MM.1S (cell line): ENCODE measurements around the gene GALNT7.

Source experiments
- DNase-seq: peaks from one replicate; pipeline ENCODE4 v3.0.0-alpha.2; 2015
- H2AFZ ChIP-seq: fragments of 300-600 bp; sonication (generic); 2 replicates; pipeline ENCODE4 v1.6.0; 2016; ENCODE audit warnings: antibody characterized with exemption, low read length
- H3F3A ChIP-seq: fragments of 300-600 bp; sonication (generic); 2 replicates; pipeline ENCODE4 v1.6.1; 2016; ENCODE audit warnings: mild to moderate bottlenecking, antibody characterized with exemption, low read length, moderate library complexity, mixed read lengths; ENCODE audit not compliant: insufficient read depth
- H3K27ac ChIP-seq: fragments of 300-600 bp; sonication (generic); 2 replicates; pipeline ENCODE4 v1.5.1; 2016; ENCODE audit warnings: mild to moderate bottlenecking, low read length
- H3K27me3 ChIP-seq: fragments of 300-600 bp; sonication (generic); replicated peaks from 2 replicates; pipeline ENCODE4 v1.6.0; 2016; ENCODE audit warnings: low read length; ENCODE audit not compliant: insufficient read depth
- H3K36me3 ChIP-seq: fragments of 300-600 bp; sonication (generic); replicated peaks from 2 replicates; pipeline ENCODE4 v1.6.1; 2016; ENCODE audit warnings: mild to moderate bottlenecking, low read length, mixed read lengths; ENCODE audit not compliant: insufficient read depth
- H3K4me1 ChIP-seq: fragments of 300-600 bp; sonication (generic); 2 replicates; pipeline ENCODE4 v1.6.1; 2016; ENCODE audit warnings: low read length, mixed read lengths
- H3K4me2 ChIP-seq: fragments of 300-600 bp; sonication (generic); 2 replicates; pipeline ENCODE4 v1.6.0; 2016; ENCODE audit warnings: low read depth, low read length
- H3K4me3 ChIP-seq: fragments of 300-600 bp; sonication (generic); 2 replicates; pipeline ENCODE4 v1.5.1; 2016; ENCODE audit warnings: low read length, mixed read lengths
- H3K79me2 ChIP-seq: fragments of 300-600 bp; sonication (generic); 2 replicates; pipeline ENCODE4 v1.6.1; 2016; ENCODE audit warnings: mixed run types, low read length, mixed read lengths
- H3K9ac ChIP-seq: fragments of 300-600 bp; sonication (generic); 2 replicates; pipeline ENCODE4 v1.6.1; 2016; ENCODE audit warnings: low read length, mixed read lengths
- H3K9me2 ChIP-seq: fragments of 300-600 bp; sonication (generic); replicated peaks from 2 replicates; pipeline ENCODE4 v1.6.1; 2016; ENCODE audit warnings: mild to moderate bottlenecking, low read length, mixed read lengths; ENCODE audit not compliant: insufficient read depth
- H3K9me3 ChIP-seq: fragments of 300-600 bp; sonication (generic); replicated peaks from 2 replicates; pipeline ENCODE4 v1.6.1; 2016; ENCODE audit warnings: mild to moderate bottlenecking, low read length, mixed read lengths; ENCODE audit not compliant: insufficient read depth
- H4K20me1 ChIP-seq: fragments of 300-600 bp; sonication (generic); 2 replicates; pipeline ENCODE4 v1.6.1; 2016; ENCODE audit warnings: mild to moderate bottlenecking, low read length, moderate library complexity, mixed read lengths; ENCODE audit not compliant: insufficient read depth
- EZH2 ChIP-seq: fragments of 300-600 bp; sonication (generic); optimal IDR thresholded peaks from 2 replicates; pipeline ENCODE3; 2017; ENCODE audit warnings: low read depth, mild to moderate bottlenecking, antibody characterized with exemption, low read length, mixed read lengths
- EZH2phosphoT487 ChIP-seq: fragments of 300-600 bp; sonication (generic); IDR thresholded peaks from 2 replicates; pipeline ENCODE4 v1.6.1; 2018; ENCODE audit warnings: antibody characterized with exemption, low read length
- TF ChIP-seq, protein P1 (sequence below): fragments of 300-600 bp; sonication (generic); IDR thresholded peaks from 2 replicates; pipeline ENCODE4 v1.5.1; 2016; ENCODE audit warnings: antibody characterized with exemption, low read length, mixed read lengths

Gene GALNT7

DNA sequence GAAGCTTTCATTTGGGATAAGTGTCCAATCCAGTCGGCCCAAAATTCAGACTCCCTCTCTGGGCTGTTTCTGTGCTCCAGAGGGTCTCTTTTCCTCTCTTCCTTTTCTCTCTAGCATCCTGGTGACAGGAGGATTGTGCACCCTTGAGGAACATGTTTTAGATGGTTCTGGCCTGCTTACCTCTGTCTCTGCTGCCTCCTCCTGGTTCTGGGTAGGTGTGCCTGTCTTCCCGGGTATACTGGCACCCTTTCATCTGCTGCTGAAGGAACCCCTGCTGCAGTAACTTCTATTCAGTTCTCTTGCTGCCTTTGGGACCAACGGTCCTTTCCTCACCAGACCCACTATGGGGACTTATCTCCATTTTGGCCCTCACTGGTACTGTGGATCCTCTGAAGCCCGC, 112.4 kb downstream of the GALNT7 start:
- Histone ChIP-seq H2AFZ (no peak overlapping the region), H3K27ac (no peak overlapping the region), H3K9ac (no peak overlapping the region), H3K36me3 (no peaks in the 10 kb centered on the region), H3K4me2 (no peak overlapping the region), H3K4me1 (no peaks in the 10 kb centered on the region), H3F3A (no peaks in the 10 kb centered on the region), H3K79me2 (no peaks in the 10 kb centered on the region), H3K4me3 (no peak overlapping the region), H3K27me3 (no peaks in the 10 kb centered on the region), H4K20me1 (no peaks in the 10 kb centered on the region), H3K9me2 (no peaks in the 10 kb centered on the region), H3K9me3 (no peaks in the 10 kb centered on the region)
- no peak for DNase-seq
- TF ChIP-seq, protein P1, sequence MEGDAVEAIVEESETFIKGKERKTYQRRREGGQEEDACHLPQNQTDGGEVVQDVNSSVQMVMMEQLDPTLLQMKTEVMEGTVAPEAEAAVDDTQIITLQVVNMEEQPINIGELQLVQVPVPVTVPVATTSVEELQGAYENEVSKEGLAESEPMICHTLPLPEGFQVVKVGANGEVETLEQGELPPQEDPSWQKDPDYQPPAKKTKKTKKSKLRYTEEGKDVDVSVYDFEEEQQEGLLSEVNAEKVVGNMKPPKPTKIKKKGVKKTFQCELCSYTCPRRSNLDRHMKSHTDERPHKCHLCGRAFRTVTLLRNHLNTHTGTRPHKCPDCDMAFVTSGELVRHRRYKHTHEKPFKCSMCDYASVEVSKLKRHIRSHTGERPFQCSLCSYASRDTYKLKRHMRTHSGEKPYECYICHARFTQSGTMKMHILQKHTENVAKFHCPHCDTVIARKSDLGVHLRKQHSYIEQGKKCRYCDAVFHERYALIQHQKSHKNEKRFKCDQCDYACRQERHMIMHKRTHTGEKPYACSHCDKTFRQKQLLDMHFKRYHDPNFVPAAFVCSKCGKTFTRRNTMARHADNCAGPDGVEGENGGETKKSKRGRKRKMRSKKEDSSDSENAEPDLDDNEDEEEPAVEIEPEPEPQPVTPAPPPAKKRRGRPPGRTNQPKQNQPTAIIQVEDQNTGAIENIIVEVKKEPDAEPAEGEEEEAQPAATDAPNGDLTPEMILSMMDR = no peak
- no peak for TF ChIP-seq EZH2
- TF ChIP-seq EZH2phosphoT487 = no peak

DNA sequence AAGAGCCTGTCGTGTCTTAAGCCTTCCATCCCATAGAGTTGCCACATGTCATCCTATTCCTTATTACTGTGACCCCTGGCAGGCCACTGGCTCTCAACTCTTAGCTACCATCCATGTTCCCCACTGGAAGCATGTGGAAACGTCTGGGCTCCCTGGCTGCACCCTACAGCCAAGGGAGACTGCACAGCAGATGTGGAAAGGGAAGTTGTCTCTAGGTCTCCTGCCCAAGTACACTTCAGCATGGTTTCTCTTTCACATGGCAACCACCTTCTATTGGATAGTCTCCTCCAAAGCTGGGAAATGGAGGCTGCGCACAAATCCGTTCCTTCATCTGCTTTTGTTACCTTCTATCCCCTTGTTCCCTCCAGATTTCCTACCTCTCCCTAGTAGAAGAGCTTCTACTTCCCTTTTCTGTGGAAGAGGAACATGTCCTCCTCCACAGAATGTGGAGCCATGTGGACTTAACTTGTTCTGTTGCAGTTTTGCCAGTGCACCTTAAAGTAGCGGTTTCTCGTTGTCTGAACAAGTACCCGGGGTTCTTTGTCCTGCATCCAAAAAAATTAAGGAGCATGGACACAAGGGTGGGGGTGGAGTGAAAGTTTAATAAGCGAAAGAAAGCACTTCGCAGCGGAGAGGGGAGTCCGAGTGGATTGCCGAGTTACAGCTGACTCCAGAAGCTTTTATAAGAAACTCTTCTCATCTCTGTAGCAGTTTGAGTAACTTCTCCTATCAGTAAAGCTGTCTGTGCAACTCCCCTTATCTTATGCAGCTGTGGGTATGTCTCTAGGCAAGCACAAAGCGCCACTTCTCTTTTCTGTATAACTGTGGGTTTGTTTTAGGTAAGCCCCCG, 113.0 kb downstream of the GALNT7 start:
- Histone ChIP-seq H3K9me2 (no peaks in the 10 kb centered on the region), H3K79me2 (no peaks in the 10 kb centered on the region), H3K27ac (no peak overlapping the region), H3K4me2 (no peak overlapping the region), H3K27me3 (no peaks in the 10 kb centered on the region), H3K4me1 (no peaks in the 10 kb centered on the region), H3K9me3 (no peaks in the 10 kb centered on the region), H3K9ac (no peak overlapping the region), H2AFZ (no peak overlapping the region), H3K36me3 (no peaks in the 10 kb centered on the region), H3K4me3 (no peak overlapping the region), H4K20me1 (no peaks in the 10 kb centered on the region), H3F3A (no peaks in the 10 kb centered on the region)
- no peak for TF ChIP-seq EZH2
- no peak for TF ChIP-seq EZH2phosphoT487
- TF ChIP-seq, protein P1 = no peak
- no peak for DNase-seq

DNA sequence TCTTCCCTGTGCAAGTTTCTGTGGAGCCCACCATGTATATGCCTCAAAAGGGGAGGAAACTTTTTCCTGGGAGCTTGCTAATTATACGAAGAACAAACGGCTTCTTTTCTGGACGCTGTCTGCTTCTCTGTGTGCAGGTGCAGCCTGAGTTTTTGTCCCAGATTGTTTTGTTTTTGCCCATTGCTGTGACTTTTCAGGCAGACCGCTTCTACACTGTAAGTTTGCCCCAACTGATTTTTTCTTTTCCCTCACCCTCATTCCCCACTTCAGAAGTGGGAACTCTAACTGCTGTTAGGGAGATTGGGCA, 113.6 kb downstream of the GALNT7 start:
- Histone ChIP-seq H4K20me1 (no peaks in the 10 kb centered on the region), H3K4me2 (no peak overlapping the region)
- no peak for DNase-seq

More for the DNA sequence above, 113.6 kb downstream of the GALNT7 start:
- no peaks in the 10 kb centered on the region for H3K4me1 ChIP-seq
- no peak overlapping the region for H2AFZ ChIP-seq
- no peaks in the 10 kb centered on the region for H3K79me2 ChIP-seq
- H3K36me3 ChIP-seq = no peaks in the 10 kb centered on the region
- H3K4me3 ChIP-seq = no peak overlapping the region
- H3K27ac ChIP-seq = no peak overlapping the region
- no peaks in the 10 kb centered on the region for H3K9me2 ChIP-seq
- no peaks in the 10 kb centered on the region for H3K27me3 ChIP-seq
- no peaks in the 10 kb centered on the region for H3K9me3 ChIP-seq
- no peaks in the 10 kb centered on the region for H3F3A ChIP-seq
- TF ChIP-seq EZH2 = no peak
- TF ChIP-seq, protein P1 = no peak
- no peak for TF ChIP-seq EZH2phosphoT487
- no peak overlapping the region for H3K9ac ChIP-seq
